ENCODE measurements around the gene SMYD3. TPM values are rescaled to one million over a fixed set of nuclear protein-coding genes. Genes with fewer than 3 reads are reported as not detected.

Gene SMYD3
- total and polyA plus RNA-seq, 2 donors (not counting 1 experiment from before 2014, with no cell fraction given): 69.4 to 83.1 TPM

DNA sequence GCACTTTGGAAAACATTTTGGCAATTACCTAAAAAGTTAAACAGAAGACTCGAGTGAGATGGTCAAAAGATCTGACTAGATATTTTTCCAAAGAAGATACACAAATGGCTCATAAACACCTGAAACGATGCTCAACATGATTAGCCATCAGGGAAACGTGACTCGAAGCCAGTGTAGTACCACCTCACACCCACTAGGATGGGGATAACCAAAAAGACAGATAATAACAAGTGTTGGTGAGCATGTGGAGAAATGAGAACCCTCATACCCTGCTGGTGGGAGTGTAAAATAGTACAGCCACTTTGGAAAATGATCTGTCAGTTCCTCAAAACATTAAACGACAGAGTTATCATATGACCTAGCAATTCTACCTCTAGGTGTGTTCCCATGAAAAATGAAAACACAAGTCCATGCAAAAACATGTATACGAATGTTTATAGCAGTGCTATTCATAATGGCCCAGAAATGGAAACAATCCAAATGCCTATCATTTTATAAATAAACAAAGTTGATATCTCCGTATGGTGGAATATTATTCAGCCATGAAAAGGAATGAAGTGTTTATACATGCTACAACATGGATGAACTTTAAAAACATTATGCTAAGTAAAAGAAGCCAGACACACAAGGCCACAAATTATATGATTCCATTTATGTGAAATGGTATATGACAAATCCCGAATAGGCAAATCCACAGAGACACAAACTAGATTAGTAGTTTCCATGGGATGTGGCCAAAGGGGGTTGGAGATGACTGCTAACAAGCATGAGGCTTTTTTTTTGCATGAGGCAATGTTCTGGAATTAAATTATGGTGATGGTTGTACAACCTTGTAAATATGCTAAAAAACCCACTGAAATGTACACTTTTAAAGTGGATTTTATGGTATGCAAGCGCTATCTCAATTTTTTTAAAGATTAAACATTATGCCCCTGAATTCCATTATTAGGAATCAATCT is 727.0 kb downstream of the SMYD3 start:
- Histone ChIP-seq H4K20me1 (ENCODE audit: control insufficient read depth, extremely low read depth, insufficient read depth, low read length) (no peaks in the 10 kb centered on the region), H3K4me1 (ENCODE audit: control insufficient read depth, extremely low read depth, insufficient read depth, low read length) (no peaks in the 10 kb centered on the region), H3K27ac (ENCODE audit: insufficient read depth, low read length) (no peak overlapping the region), H3K79me2 (ENCODE audit: control insufficient read depth, insufficient read depth, low read length) (no peaks in the 10 kb centered on the region), H3K9ac (ENCODE audit: insufficient read depth, low read length) (no peak overlapping the region), H2AFZ (ENCODE audit: low read length) (no peak overlapping the region), H3K27me3 (ENCODE audit: control insufficient read depth, insufficient read depth, low read length) (no peaks in the 10 kb centered on the region), H3K4me3 (replicated peaks in 1 of 4; ENCODE audit: control extremely low read depth in 1 of 4, insufficient read depth in 1 of 4, low read depth in 3 of 4, low read length in 4 of 4) (no peak overlapping the region), H3K9me3 (ENCODE audit: control insufficient read depth, insufficient read depth, low read depth, low read length) (no peaks in the 10 kb centered on the region), H3K36me3 (ENCODE audit: control insufficient read depth, insufficient read depth, low read length) (no peaks in the 10 kb centered on the region), H3K4me2 (ENCODE audit: extremely low read depth, insufficient read depth, low read length) (no peak overlapping the region)
- peak in 1 of 2 donors; percentile 32 for DNase-seq (ENCODE audit: low read depth in 2 of 2)
- TF ChIP-seq EZH2 (IDR thresholded peaks at IDR 0.05; ENCODE audit: low read length, missing control alignments): no peak
- TF ChIP-seq, protein P1, sequence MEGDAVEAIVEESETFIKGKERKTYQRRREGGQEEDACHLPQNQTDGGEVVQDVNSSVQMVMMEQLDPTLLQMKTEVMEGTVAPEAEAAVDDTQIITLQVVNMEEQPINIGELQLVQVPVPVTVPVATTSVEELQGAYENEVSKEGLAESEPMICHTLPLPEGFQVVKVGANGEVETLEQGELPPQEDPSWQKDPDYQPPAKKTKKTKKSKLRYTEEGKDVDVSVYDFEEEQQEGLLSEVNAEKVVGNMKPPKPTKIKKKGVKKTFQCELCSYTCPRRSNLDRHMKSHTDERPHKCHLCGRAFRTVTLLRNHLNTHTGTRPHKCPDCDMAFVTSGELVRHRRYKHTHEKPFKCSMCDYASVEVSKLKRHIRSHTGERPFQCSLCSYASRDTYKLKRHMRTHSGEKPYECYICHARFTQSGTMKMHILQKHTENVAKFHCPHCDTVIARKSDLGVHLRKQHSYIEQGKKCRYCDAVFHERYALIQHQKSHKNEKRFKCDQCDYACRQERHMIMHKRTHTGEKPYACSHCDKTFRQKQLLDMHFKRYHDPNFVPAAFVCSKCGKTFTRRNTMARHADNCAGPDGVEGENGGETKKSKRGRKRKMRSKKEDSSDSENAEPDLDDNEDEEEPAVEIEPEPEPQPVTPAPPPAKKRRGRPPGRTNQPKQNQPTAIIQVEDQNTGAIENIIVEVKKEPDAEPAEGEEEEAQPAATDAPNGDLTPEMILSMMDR (conservative IDR thresholded peaks at IDR 0.05 in 1 of 2, IDR thresholded peaks at IDR 0.05 in 1 of 2; ENCODE audit: low read depth in 1 of 2, low read length in 2 of 2): no peak

DNA sequence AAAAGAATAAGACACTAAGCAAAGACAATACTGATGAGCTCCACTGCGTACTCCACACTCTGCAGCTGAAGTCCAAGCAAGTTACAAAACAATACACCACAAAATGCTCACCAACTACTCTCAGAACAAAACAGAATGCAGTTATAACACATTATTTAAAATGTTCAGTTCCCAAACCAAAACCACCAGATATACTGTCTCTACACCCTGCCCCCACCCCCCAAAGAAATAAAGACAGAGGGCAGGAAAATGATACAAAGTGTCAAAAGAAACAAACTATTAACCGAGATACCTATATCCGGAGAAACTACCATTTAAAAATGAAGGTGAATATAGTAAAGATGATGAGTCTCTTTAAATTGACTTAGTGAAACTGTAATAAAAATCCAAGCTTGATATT is 729.3 kb downstream of the SMYD3 start:
- Histone ChIP-seq H3K79me2 (ENCODE audit: control insufficient read depth, insufficient read depth, low read length) (no peaks in the 10 kb centered on the region), H4K20me1 (ENCODE audit: control insufficient read depth, extremely low read depth, insufficient read depth, low read length) (no peaks in the 10 kb centered on the region), H3K4me1 (ENCODE audit: control insufficient read depth, extremely low read depth, insufficient read depth, low read length) (peaks cover 3% of the 10 kb centered on the region), H3K9me3 (ENCODE audit: control insufficient read depth, insufficient read depth, low read depth, low read length) (no peaks in the 10 kb centered on the region), H3K9ac (ENCODE audit: insufficient read depth, low read length) (no peak overlapping the region), H3K36me3 (ENCODE audit: control insufficient read depth, insufficient read depth, low read length) (no peaks in the 10 kb centered on the region), H2AFZ (ENCODE audit: low read length) (no peak overlapping the region), H3K27ac (ENCODE audit: insufficient read depth, low read length) (no peak overlapping the region), H3K4me2 (ENCODE audit: extremely low read depth, insufficient read depth, low read length) (no peak overlapping the region), H3K4me3 (replicated peaks in 1 of 4; ENCODE audit: control extremely low read depth in 1 of 4, insufficient read depth in 1 of 4, low read depth in 3 of 4, low read length in 4 of 4) (no peak overlapping the region), H3K27me3 (ENCODE audit: control insufficient read depth, insufficient read depth, low read length) (no peaks in the 10 kb centered on the region)
- DNase-seq (ENCODE audit: low read depth in 2 of 2): no peak
- TF ChIP-seq, protein P1 (conservative IDR thresholded peaks at IDR 0.05 in 1 of 2, IDR thresholded peaks at IDR 0.05 in 1 of 2; ENCODE audit: low read depth in 1 of 2, low read length in 2 of 2): no peak
- TF ChIP-seq EZH2 (IDR thresholded peaks at IDR 0.05; ENCODE audit: low read length, missing control alignments): no peak

DNA sequence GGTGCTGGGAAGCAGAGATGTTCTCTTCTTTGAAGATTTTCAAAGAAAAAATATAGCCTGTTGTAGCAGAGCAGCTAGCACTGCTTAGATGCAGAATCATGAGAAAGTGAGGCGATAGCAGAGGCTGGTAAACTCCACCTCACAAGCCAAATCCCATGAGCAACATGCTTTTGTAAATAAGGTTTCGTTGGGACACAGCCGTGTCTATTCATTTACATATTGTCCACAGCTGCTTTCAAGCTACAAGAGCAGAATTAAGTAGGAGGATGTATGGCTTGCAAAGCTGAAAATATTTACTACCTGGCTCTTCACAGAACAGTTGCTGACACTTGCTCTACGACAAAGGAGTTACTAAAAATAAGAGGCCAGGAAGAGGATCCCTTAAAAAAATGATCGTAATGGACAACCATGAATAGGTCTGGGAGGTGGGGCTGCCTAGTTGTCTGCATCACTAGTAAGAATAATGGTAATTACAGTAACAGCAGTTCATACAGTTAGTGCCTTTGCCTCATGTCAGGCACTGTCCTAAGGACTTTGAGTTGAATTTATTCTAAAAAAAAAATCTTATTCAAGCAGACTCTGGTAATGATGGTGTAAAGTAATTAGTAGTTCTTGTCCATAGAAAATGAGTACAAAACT is 730.3 kb downstream of the SMYD3 start:
- Histone ChIP-seq H3K27me3 (ENCODE audit: control insufficient read depth, insufficient read depth, low read length) (no peaks in the 10 kb centered on the region), H3K9ac (ENCODE audit: insufficient read depth, low read length) (no peak overlapping the region), H3K4me3 (replicated peaks in 1 of 4; ENCODE audit: control extremely low read depth in 1 of 4, insufficient read depth in 1 of 4, low read depth in 3 of 4, low read length in 4 of 4) (no peak overlapping the region), H2AFZ (ENCODE audit: low read length) (no peak overlapping the region), H3K36me3 (ENCODE audit: control insufficient read depth, insufficient read depth, low read length) (no peaks in the 10 kb centered on the region), H3K27ac (ENCODE audit: insufficient read depth, low read length) (no peak overlapping the region), H3K4me1 (ENCODE audit: control insufficient read depth, extremely low read depth, insufficient read depth, low read length) (peaks cover 7% of the 10 kb centered on the region), H3K79me2 (ENCODE audit: control insufficient read depth, insufficient read depth, low read length) (no peaks in the 10 kb centered on the region), H4K20me1 (ENCODE audit: control insufficient read depth, extremely low read depth, insufficient read depth, low read length) (no peaks in the 10 kb centered on the region), H3K9me3 (ENCODE audit: control insufficient read depth, insufficient read depth, low read depth, low read length) (no peaks in the 10 kb centered on the region), H3K4me2 (ENCODE audit: extremely low read depth, insufficient read depth, low read length) (no peak overlapping the region)
- DNase-seq (ENCODE audit: low read depth in 2 of 2): no peak
- TF ChIP-seq, protein P1 (conservative IDR thresholded peaks at IDR 0.05 in 1 of 2, IDR thresholded peaks at IDR 0.05 in 1 of 2; ENCODE audit: low read depth in 1 of 2, low read length in 2 of 2): no peak
- TF ChIP-seq EZH2 (IDR thresholded peaks at IDR 0.05; ENCODE audit: low read length, missing control alignments): no peak
